DOHH2 (cell line): ENCODE results near the gene FMNL1.

Experiments used
- CTCF ChIP-seq: fragments of 200-600 bp; sonication (generic); IDR thresholded peaks from one replicate; pipeline ENCODE4 v1.5.1; 2014; ENCODE audit warnings: antibody characterized with exemption, mild to moderate bottlenecking, low read depth, low read length; ENCODE audit not compliant: poor library complexity, severe bottlenecking
- EZH2phosphoT487 ChIP-seq: fragments of 200-600 bp; sonication (generic); IDR thresholded peaks from 2 replicates; pipeline ENCODE4 v1.6.1; 2017; ENCODE audit warnings: borderline replicate concordance, mild to moderate bottlenecking, antibody characterized with exemption, low read length, moderate library complexity, mixed read lengths

- TF ChIP-seq CTCF (no peak), EZH2phosphoT487 (no peak)
These were observed 69.6 kb downstream of the FMNL1 start for GRCh38 chr17:45291171-45291805.
